Peyer's patch (tissue), 4 donors: ENCODE data around the gene EPHA2.

Experiments
- CTCF ChIP-seq, 6 experiments: fragments of 450-650 bp in 4 of 6; fragments of 200-600 bp in 2 of 6; sonication (generic) in 1 of 6; IDR thresholded peaks; one replicate each; pipeline ENCODE4 v1.5.1; 2017 to 2019; ENCODE audit warnings: antibody characterized with exemption in 6 of 6, mild to moderate bottlenecking in 3 of 6, moderate library complexity in 1 of 6
- POLR2A ChIP-seq, 2 donors: fragments of 450-650 bp; IDR thresholded peaks; one replicate each; pipeline ENCODE4 v1.5.1; 2017; ENCODE audit warnings: antibody characterized with exemption in 2 of 2, mild to moderate bottlenecking in 2 of 2, moderate library complexity in 2 of 2

GRCh38 chr1:16158993-16159831, 3.3 kb upstream of the EPHA2 start:
- no peak for TF ChIP-seq CTCF (IDR thresholded peaks at IDR 0.05)
- peak in 1 of 2 donors; percentile 48 for TF ChIP-seq POLR2A (IDR thresholded peaks at IDR 0.05)
